ENCODE measurements around the gene GLIS1. TPM values are rescaled to one million over a fixed set of nuclear protein-coding genes. Genes with fewer than 3 reads are reported as not detected.

Gene GLIS1
- total and polyA plus RNA-seq, 10 of the 15 experiments (the other 5 are each of a cell fraction or from before 2014, with no cell fraction given), result not detected

GRCh38 chr1:53606651-53607051 lies 132.3 kb downstream of the GLIS1 start:
- no peaks in the 10 kb centered on the region for H3K79me2 ChIP-seq (ENCODE audit: control insufficient read depth, insufficient read depth, low read length)
- no TSS peak for BruUV-seq (replicated peaks)
- FAIRE-seq, result no peak
- no peak for ATAC-seq
- H3K9me3 ChIP-seq (replicated peaks; ENCODE audit: control insufficient read depth, insufficient read depth, low read length), result no peaks in the 10 kb centered on the region; the same call in 2 of the 3 replicates
- H3K4me1 ChIP-seq (ENCODE audit: control insufficient read depth, insufficient read depth, low read length), result no peaks in the 10 kb centered on the region
- no peak overlapping the region for H2AFZ ChIP-seq (ENCODE audit: control insufficient read depth, low read depth, low read length)
- no peaks in the 10 kb centered on the region for H3K36me3 ChIP-seq (ENCODE audit: control insufficient read depth in 2 of 2, insufficient read depth in 2 of 2, low read length in 1 of 2)
- no peaks in the 10 kb centered on the region for H4K20me1 ChIP-seq (ENCODE audit: control insufficient read depth, insufficient read depth)
- no peak overlapping the region for H3K4me2 ChIP-seq (ENCODE audit: control insufficient read depth, insufficient read depth)
- H3K9ac ChIP-seq (ENCODE audit: control insufficient read depth, insufficient read depth, low read length), result no peak overlapping the region
- intact Hi-C loops (cut with micrococcal nuclease; ENCODE audit: unreplicated experiment) (no loop called here), in situ Hi-C loops (cut with MboI) (no loop called here)
- POLR2A ChIA-PET, result no interaction called here
- CTCF ChIA-PET, result no interaction called here
- RAD21 ChIA-PET (ENCODE audit: unreplicated experiment), result no interaction called here
- H3K27ac ChIP-seq (ENCODE audit: control insufficient read depth, insufficient read depth), result no peak overlapping the region
- no peak overlapping the region for H3K4me3 ChIP-seq
- no peaks in the 10 kb centered on the region; a peak in 1 of 4 replicates for H3K27me3 ChIP-seq (replicated peaks in 1 of 2; ENCODE audit: control insufficient read depth in 2 of 2, insufficient read depth in 2 of 2, low read length in 1 of 2)
- 39% methylated on average over 19 of the region's 19 CpGs for WGBS (ENCODE audit: insufficient coverage, insufficient replicate concordance, low lambda C conversion rate, missing lambda C conversion rate)
- DNase-seq (ENCODE audit: low read depth, low spot score), result no peak
- SMC1A ChIA-PET (ENCODE audit: uncharacterized antibody, unreplicated experiment), result no interaction called here
- no peak for TF ChIP-seq EP300 (IDR thresholded peaks at IDR 0.05; ENCODE audit: borderline replicate concordance in 1 of 2, control insufficient read depth in 1 of 2, low read depth in 2 of 2, low read length in 2 of 2)
- no peak for TF ChIP-seq ZNF622 (IDR thresholded peaks at IDR 0.05)
- no peak for TF ChIP-seq SIX5 (IDR thresholded peaks at IDR 0.05; ENCODE audit: low read depth, low read length, severe bottlenecking)
- no peak for TF ChIP-seq MTA2 (IDR thresholded peaks at IDR 0.05; ENCODE audit: low read depth)
- no peak for TF ChIP-seq USF2 (IDR thresholded peaks at IDR 0.05; ENCODE audit: borderline replicate concordance, low read depth, low read length)
- TF ChIP-seq EED (IDR thresholded peaks at IDR 0.05; ENCODE audit: low read depth), result no peak
- no peak for TF ChIP-seq GABPA (IDR thresholded peaks at IDR 0.05; ENCODE audit: low read depth)
- no peak for TF ChIP-seq HSF1 (IDR thresholded peaks at IDR 0.05; ENCODE audit: low read depth, low read length)
- no peak for TF ChIP-seq ZNF592 (IDR thresholded peaks at IDR 0.05)
- no peak for TF ChIP-seq POLR2AphosphoS2 (IDR thresholded peaks at IDR 0.05; ENCODE audit: low read depth, low read length)
- no peak for TF ChIP-seq CBX3 (IDR thresholded peaks at IDR 0.05; ENCODE audit: borderline replicate concordance, low read depth)
- no peak for TF ChIP-seq PBX3 (IDR thresholded peaks at IDR 0.05; ENCODE audit: insufficient replicate concordance, low read depth, low read length)
- no peak for TF ChIP-seq E4F1 (IDR thresholded peaks at IDR 0.05; ENCODE audit: borderline replicate concordance, partially characterized antibody)
- no peak for TF ChIP-seq POLR2A (IDR thresholded peaks at IDR 0.05; ENCODE audit: low read depth, low read length)
- no peak for TF ChIP-seq ZNF274 (IDR thresholded peaks at IDR 0.05; ENCODE audit: insufficient read depth, insufficient read length)

Data from GM12878 (cell line).